GM21619 (cell line): Measurements from ENCODE around the gene PRKCG.
"Not testable (repeated sequence)": the region's sequence is repeated elsewhere in the genome, so short reads cannot be mapped to it uniquely, and the experiment has no call there.

Experiments
- ATAC-seq: cut with Tn5 transposase; IDR thresholded peaks from one replicate; pipeline ENCODE4 v1.9.1; 2021; ENCODE audit not compliant: unreplicated experiment

PRKCG gene

GRCh38 chr19:53881482-53882390 lies at the start of gene PRKCG:
TSS of gene PRKCG (plus strand) at chr19:53882197. CDS start at chr19:53882495, 298 bp downstream.
- no peak for ATAC-seq

- not testable (repeated sequence) for ATAC-seq
Observed at GRCh38 chr19:53832861-53833260, 49.1 kb upstream of the PRKCG start.

DNA sequence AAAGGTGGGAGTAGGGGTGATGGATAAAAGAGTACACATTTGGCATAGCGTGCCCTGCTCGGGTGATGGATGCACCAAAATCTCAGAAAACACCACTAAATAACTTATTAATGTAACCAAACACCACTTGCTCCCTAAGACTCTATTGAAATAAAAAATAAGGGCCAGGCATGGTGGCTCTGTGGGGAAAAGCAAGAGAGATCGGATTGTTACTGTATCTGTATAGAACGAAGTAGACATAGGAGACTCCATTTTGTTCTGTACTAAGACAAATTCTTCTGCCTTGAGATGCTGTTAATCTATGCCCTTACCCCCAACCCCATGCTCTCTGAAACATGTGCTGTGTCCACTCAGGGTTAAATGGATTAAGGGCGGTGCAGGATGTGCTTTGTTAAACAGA lies 43.6 kb upstream of the PRKCG start:
- not testable (repeated sequence) for ATAC-seq

DNA sequence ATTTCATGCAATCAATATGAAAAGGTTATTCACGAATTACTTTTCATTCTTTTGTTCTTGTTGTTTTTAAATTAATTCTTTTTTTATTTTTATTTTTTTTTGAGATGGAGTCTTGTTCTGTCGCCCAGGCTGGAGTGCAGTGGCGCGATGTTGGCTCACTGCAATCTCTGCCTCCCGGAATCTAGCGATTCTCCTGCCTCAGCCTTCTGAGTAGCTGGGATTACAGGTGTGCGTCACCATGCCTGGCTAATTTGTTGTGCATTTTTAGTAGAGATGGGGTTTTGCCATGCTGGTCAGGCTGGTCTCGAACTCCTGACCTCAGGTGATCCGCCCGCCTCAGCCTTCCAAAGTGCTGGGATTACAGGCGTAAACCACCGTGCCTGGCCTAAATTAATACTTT lies 41.8 kb upstream of the PRKCG start:
- ATAC-seq = not testable (repeated sequence)

DNA sequence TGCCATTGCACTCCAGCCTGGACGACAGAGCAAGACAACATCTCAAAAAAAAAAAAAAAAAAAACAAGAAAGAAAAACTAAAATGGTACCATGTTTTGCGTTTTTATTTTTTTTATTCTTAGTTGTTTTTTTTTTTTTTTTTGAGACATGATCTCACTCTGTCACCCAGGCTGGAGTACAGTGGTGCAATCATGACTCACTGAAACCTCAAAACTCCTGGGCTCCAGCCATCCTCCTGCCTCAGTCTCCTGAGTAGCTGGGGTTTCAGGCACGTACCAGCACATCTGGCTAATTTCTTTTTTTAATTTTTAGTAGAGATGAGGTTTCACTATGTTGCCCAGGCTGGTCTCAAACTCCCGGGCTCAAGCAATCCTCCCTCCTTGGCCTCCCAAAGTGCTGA lies 41.1 kb upstream of the PRKCG start:
- ATAC-seq = not testable (repeated sequence)

DNA sequence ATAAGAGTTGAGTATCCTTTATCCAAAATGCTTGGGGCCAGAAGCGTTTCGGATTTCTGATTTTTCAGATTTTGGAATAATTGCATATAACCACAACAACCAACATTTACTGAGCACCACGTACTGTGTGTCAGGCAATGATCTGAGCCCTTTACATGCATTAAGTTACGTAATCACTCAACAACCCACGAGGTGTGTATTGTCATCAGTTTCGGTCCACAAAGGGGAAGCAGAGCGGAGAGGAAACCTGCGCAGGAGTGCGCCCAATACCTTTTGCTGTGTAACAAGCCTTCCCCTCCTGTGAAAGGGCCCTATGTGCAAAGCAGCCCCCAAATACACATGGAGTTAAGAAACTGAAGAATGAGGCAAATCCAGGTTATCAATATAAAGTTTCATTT lies 37.1 kb upstream of the PRKCG start:
- no peak for ATAC-seq

- ATAC-seq = no peak
Observed at GRCh38 chr19:53847555-53847954, 34.4 kb upstream of the PRKCG start.

GRCh38 chr19:53849237-53849676 lies 32.7 kb upstream of the PRKCG start:
- no peak for ATAC-seq

DNA sequence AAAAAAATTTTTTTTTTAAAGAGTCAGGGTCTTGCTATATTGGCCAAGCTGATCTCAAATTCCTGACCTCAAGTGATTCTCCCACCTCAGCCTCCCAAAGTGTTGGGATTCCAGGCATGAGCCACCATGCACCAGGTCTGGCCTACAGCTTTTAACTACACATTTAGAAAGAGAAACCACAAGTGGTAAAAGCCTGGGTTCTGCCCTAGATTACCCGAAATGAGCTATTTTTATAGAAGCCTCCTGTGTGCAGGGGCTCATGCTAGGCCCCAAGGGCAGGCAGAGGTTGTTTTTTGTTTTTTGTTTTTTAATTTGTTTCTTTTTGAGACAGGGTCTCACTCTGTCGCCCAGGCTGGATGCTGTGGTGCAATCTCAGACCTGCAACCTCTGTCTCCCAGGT lies 28.3 kb upstream of the PRKCG start:
- ATAC-seq = no peak

DNA sequence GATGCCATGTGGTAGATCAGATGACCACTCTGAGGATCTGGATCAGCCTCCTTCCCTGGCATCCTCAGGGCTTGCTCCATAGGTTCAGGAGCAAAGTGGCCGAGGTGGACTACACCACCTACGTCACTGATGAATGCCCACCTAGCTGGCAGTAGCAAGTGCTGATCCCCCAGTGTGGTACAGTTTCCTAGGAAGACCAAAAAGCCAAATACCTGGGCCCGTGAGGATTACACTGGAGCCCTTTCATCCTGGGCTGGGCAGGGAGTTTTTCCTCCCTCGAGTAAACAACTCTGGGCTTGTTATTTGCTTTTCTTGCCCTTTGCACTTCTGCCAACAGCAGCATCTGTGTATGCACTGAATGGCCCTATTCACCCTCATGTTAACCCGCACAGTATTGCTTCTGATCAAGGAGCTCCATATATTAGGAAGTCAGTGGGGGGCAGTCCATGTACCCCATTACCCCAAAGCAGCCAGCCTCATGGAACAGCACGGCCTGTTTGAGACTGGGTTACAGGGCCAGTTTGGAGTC lies 17.6 kb upstream of the PRKCG start:
- ATAC-seq = no peak

GRCh38 chr19:53865523-53865917 lies 16.5 kb upstream of the PRKCG start:
- no peak for ATAC-seq

DNA sequence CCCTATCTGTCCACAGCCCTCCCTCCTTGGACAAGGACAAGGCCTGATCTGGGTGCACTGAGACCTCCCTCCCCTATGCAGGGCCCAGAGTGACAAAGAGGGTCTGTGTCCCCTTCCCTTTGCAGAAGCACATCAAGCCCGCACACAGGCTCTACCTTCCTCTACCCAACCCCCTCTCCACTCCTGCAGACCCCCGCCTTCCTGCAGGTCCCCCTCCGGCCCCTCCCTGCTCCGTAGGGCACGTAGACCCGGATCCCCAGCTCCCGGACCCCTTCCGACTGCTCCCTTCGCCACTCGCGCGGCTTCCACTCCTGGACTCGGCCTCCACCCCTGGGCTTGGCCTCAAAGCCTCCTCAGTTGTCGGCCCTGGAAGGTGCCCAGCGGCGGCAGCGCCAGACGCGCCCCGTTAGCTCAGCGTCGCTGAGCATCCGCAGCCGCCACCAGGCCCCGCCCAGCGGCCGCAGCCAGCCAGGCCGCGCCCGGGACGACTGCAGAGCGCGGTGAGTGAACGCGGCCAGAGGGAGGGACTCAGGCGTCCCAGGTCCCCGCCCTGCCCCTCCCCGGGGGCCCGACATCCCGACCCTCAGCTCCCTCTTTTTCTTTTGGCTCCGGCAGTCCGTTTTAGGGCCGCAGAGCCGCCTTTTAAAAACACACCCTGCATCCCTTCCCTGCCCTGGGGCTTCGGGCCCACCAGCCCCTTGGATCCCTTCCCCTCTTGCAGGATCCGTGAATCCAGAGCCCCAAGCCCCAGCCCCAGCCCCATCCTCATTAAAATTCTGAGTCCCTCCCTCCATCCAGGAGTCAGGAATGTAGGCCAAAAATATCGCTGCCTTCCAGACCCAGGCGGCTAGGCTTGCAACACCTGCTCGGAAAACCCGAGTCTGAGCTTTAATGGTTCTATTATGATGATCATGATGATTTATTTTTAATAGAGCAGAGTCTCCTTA lies 15.8 kb upstream of the PRKCG start:
- ATAC-seq = no peak

GRCh38 chr19:53866865-53867224 lies 15.2 kb upstream of the PRKCG start:
- ATAC-seq = no peak

DNA sequence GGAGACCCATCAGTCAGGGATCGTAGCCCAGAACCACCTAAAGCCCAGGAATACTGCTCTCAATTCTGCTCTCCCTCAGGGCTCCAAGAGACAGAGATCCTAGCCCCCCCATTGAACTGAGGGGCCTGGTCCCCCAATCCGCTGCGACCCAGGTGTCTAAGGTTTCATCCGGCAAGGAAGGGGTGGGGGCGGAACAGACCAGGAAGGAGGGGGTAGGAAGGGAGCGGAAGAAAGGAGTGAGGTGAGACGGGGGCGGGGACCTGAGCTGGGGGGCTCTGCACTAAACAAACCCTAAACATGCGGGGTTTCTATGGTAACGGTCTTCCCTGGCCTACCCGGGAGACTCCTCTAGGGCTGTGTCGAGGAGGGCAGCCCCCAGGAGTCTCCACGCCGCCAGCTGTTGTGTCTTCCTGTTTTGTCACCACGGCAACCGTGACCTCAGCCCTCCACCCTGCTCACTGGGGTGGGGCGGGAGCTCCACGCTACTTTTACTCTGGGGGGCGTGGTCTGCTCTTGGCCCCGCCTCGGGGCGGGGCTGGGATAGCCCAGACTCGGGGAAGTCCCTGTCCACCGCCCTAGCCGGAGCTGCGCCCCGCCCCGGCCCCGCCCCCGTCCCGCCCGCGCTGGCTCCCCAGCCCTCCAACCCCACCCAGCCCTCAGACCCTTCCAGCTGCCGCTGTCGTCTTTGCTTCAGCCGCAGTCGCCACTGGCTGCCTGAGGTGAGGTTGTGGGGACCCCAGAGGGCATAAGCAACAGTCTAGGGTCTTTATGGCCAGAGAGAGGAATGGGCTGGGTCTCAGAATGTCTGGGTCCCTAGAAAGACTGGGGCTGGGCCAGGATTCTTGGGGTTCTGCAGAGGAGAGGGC lies 14.5 kb upstream of the PRKCG start, which contains the start of gene MYADM:
Gene MYADM (plus strand): TSS at position 659 of the 866 bp plus-strand sequence. CDS start 5,647 bp downstream, outside the sequence.
- peak; percentile 56 for ATAC-seq

- no peak for ATAC-seq
Observed at GRCh38 chr19:53868091-53868891, 13.7 kb upstream of the PRKCG start.

- peak; percentile 42 for ATAC-seq
Observed at GRCh38 chr19:53868892-53869804, 12.8 kb upstream of the PRKCG start.

DNA sequence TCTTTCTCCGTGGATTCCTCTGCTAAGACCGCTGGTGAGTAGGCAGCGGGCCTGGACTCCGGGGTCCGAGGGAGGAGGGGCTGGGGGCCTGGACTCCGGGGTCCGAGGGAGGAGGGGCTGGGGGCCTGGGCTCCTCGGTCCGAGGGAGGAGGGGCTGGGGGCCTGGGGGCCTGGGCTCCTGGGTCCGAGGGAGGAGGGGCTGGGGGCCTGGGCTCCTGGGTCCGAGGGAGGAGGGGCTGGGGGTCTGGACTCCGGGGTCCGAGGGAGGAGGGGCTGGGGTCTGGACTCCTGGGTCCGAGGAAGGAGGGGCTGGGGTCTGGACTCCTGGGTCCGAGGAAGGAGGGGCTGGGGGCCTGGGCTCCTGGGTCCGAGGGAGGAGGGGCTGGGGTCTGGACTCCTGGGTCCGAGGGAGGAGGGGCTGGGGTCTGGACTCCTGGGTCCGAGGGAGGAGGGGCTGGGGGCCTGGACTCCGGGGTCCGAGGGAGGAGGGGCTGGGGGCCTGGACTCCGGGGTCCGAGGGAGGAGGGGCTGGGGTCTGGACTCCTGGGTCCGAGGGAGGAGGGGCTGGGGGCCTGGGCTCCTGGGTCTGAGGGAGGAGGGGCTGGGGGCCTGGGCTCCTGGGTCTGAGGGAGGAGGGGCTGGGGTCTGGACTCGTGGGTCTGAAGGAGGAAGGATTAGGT lies 12.1 kb upstream of the PRKCG start:
- ATAC-seq = not testable (repeated sequence)

- ATAC-seq = no peak
Observed at GRCh38 chr19:53870485-53870844, 11.5 kb upstream of the PRKCG start.
